Kidney (tissue), 14 donors: ENCODE measurements around the gene NINJ2. TPM values are rescaled to one million over a fixed set of nuclear protein-coding genes. Genes with fewer than 3 reads are reported as not detected.

Experiments
- DNase-seq, 5 donors: peaks; one replicate each; pipeline ENCODE4 v3.0.0-alpha.2; 2013 to 2020
- FAIRE-seq: peaks from 2 replicates; lab custom pipeline; 2012; peaks lifted over from hg19 to GRCh38; lab: Jason Lieb, UNC
- H3K27ac ChIP-seq, 2 donors: one replicate each; pipeline ENCODE4 v1.7.0; 2013; ENCODE audit warnings: low read depth in 2 of 2, low read length in 2 of 2, inconsistent platforms in 1 of 2
- H3K27me3 ChIP-seq: one replicate; pipeline ENCODE4 v1.7.1; 2013; ENCODE audit warnings: low read length, inconsistent platforms; ENCODE audit not compliant: control insufficient read depth, insufficient read depth
- H3K36me3 ChIP-seq, 3 donors: one replicate each; pipeline versions ENCODE4 v1.7.0 to v1.7.1; 2013; ENCODE audit warnings: low read length in 3 of 3, control low read depth in 1 of 3, inconsistent platforms in 1 of 3; ENCODE audit not compliant: insufficient read depth in 3 of 3, control insufficient read depth in 2 of 3
- H3K4me1 ChIP-seq, 3 donors: one replicate each; pipeline versions ENCODE4 v1.7.0 to v1.7.1; 2013; ENCODE audit warnings: low read length in 3 of 3, inconsistent platforms in 1 of 3, low read depth in 1 of 3; ENCODE audit not compliant: control insufficient read depth in 2 of 3, insufficient read depth in 2 of 3
- H3K4me3 ChIP-seq, 3 donors: one replicate each; pipeline versions ENCODE4 v1.7.0 to v1.8.1; 2013; ENCODE audit warnings: low read length in 3 of 3, control low read depth in 1 of 3, inconsistent platforms in 1 of 3
- H3K9ac ChIP-seq, 3 donors: one replicate each; pipeline versions ENCODE4 v1.7.0 to v1.7.1; 2013; ENCODE audit warnings: low read length in 3 of 3, control low read depth in 1 of 3, inconsistent platforms in 1 of 3
- H3K9me3 ChIP-seq, 3 donors: one replicate each; pipeline versions ENCODE4 v1.7.0 to v1.7.1; 2013; ENCODE audit warnings: low read length in 3 of 3, control low read depth in 1 of 3, inconsistent platforms in 1 of 3; ENCODE audit not compliant: control insufficient read depth in 2 of 3, insufficient read depth in 1 of 3
- intact Hi-C: fragments of 100-400 bp; cut with DNase I; formaldehyde crosslinking; loops from one replicate; pipeline ENCODE4 v1.11.1; 2022
- polyA plus RNA-seq: library from polyadenylated mRNA; stranded (reverse); fragments of 350-450 nt; fragmentation: Illumina TruSeq; extraction: RNeasy Lipid Tissue Mini Kit (QIAGEN cat#74804); gene quantifications from one replicate; pipeline ENCODE4 v1.2.3, GENCODE V29; 2014; ENCODE audit warnings: low read depth, low replicate concordance; ENCODE audit not compliant: insufficient read depth
- total RNA-seq: library from RNA; stranded (reverse); fragmentation: NEBNext Ultra II Directional; extraction: Animal tissue kit (Norgen Biotek cat#: 25700); gene quantifications from one replicate; pipeline ENCODE4 v1.2.1, GENCODE V29; 2021
- TF ChIP-seq, protein P1 (sequence below): IDR thresholded peaks from 3 replicates; pipeline ENCODE4 v1.5.1; 2012; ENCODE audit warnings: mild to moderate bottlenecking, moderate library complexity, borderline replicate concordance; ENCODE audit not compliant: insufficient read depth; ENCODE audit errors: extremely low read depth
- donor health status: control.
- donor health status: control.
- donor health status: control.
- donor health status: control.
- donor health status: control.
- donor health status: DM: yes; HTN: yes; CAD: no.
- donor health status: Normal renal cell carcinoma (clear cell type).

Gene NINJ2
- total and polyA plus RNA-seq, 2 donors from 2014 or later, result 0.69 to 2.8 TPM

GRCh38 chr12:604956-605355 is 58.3 kb downstream of the NINJ2 start:
- Histone ChIP-seq H3K4me1 (peaks cover 0 to 7% (median 5%) of the 10 kb centered on the region in 3 donors), H3K4me3 (no peak overlapping the region), H3K9ac (no peak overlapping the region), H3K36me3 (no peaks in the 10 kb centered on the region), H3K9me3 (no peaks in the 10 kb centered on the region), H3K27ac (no peak overlapping the region), H3K27me3 (no peaks in the 10 kb centered on the region)
- TF ChIP-seq, protein P1, sequence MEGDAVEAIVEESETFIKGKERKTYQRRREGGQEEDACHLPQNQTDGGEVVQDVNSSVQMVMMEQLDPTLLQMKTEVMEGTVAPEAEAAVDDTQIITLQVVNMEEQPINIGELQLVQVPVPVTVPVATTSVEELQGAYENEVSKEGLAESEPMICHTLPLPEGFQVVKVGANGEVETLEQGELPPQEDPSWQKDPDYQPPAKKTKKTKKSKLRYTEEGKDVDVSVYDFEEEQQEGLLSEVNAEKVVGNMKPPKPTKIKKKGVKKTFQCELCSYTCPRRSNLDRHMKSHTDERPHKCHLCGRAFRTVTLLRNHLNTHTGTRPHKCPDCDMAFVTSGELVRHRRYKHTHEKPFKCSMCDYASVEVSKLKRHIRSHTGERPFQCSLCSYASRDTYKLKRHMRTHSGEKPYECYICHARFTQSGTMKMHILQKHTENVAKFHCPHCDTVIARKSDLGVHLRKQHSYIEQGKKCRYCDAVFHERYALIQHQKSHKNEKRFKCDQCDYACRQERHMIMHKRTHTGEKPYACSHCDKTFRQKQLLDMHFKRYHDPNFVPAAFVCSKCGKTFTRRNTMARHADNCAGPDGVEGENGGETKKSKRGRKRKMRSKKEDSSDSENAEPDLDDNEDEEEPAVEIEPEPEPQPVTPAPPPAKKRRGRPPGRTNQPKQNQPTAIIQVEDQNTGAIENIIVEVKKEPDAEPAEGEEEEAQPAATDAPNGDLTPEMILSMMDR, result no peak
- intact Hi-C loops, result no loop called here
- FAIRE-seq (no peak), DNase-seq (peak in 1 of 5 donors; percentile 37)

DNA sequence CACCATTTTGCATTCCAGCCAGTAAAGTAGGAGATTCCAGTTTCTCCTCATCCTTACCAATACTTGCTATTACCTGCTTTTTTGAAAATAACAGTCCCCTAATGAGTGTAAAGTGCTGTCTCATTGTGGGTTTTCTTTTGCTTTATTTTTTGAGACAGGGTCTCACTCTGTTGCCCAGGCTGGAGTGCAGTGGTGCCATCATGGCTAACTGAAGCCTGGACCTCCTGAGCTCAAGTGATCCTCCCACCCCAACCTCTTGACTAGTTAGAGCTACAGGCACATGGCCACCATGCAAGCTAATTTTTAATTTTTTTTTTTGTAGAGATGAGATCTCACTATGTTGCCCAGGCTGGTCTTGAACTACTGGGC is 60.6 kb downstream of the NINJ2 start:
- Histone ChIP-seq H3K27me3 (no peaks in the 10 kb centered on the region), H3K9ac (no peak overlapping the region), H3K27ac (no peak overlapping the region), H3K36me3 (no peaks in the 10 kb centered on the region), H3K4me1 (peaks cover 0 to 2% (median 0%) of the 10 kb centered on the region in 3 donors), H3K4me3 (no peak overlapping the region), H3K9me3 (no peaks in the 10 kb centered on the region)
- no peak for FAIRE-seq
- intact Hi-C loops, result no loop called here
- TF ChIP-seq, protein P1, result no peak
- DNase-seq, result no peak

- Histone ChIP-seq H3K4me1 (no peaks in the 10 kb centered on the region), H3K27ac (no peak overlapping the region), H3K4me3 (no peak overlapping the region), H3K27me3 (no peaks in the 10 kb centered on the region), H3K9me3 (no peaks in the 10 kb centered on the region), H3K36me3 (no peaks in the 10 kb centered on the region), H3K9ac (no peak overlapping the region)
- DNase-seq, result peak in 1 of 5 donors; percentile 9
- TF ChIP-seq, protein P1, result no peak
- no peak for FAIRE-seq
- intact Hi-C loops, result no loop called here
Measured at GRCh38 chr12:601976-602699, 61.1 kb downstream of the NINJ2 start.
